ENCODE results near the gene CISH. TPM values are rescaled to one million over a fixed set of nuclear protein-coding genes. Genes with fewer than 3 reads are reported as not detected.

The CISH gene
- total and polyA plus RNA-seq, 2 of the 4 experiments (the other 2 are of a cell fraction): 0.90 to 4.0 TPM

DNA sequence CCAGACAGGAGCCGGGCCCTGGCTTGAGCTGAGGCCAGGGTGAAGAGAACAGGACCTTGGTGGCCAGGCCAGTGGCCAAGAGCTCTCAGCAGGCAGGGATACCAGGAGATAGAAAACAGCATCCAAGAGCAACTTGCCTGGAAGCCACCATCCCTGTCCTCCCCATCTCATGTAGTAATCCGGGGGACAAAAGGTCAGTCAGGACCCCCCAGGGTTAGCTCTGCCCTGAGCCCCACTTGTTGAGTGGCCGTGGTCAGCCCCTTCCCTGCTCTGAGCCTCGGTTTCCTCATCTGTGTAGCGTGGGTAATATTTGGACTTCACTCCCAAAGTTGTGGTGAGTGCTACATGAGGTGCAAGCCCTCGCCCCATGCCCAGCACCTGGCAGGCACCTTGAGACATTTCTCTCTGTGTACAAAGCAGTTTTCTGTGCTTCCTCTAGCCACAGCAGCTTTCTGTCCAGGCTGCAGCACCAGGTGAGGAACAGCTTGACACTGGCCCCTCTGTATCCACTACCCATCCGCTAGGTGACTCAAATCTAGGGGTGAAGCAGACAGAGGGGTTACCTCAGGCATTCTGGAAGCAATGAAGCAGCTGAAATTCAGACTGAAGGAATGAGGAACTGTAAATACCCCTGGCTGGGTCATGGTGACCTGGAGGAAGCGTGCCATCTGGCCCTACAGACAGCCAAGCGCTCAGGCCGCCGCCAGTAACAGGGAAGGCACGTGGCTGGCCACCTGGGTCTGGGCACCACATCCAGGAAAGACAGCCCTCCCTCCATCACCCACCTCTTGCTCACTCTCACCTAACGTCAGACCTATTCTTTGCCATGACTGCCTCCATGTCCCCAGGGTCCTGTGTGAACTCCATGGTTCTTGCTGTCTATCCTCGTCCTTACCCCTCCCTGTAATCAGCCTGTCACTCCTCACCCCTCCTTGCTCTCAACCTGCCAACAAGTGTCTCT is 6.7 kb downstream of the CISH start (continued):
- TF ChIP-seq, protein P1, sequence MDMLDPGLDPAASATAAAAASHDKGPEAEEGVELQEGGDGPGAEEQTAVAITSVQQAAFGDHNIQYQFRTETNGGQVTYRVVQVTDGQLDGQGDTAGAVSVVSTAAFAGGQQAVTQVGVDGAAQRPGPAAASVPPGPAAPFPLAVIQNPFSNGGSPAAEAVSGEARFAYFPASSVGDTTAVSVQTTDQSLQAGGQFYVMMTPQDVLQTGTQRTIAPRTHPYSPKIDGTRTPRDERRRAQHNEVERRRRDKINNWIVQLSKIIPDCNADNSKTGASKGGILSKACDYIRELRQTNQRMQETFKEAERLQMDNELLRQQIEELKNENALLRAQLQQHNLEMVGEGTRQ (IDR thresholded peaks at IDR 0.05; ENCODE audit: low read depth, low read length): no peak
- TF ChIP-seq CHD1 (IDR thresholded peaks at IDR 0.05; ENCODE audit: low read depth, low read length): no peak

GRCh38 chr3:50604110-50604621 is 7.4 kb downstream of the CISH start:
- no peak overlapping the region for H2AK9ac ChIP-seq (replicated peaks; ENCODE audit: low read depth, low read length, poor library complexity)
- no peak overlapping the region for H2BK15ac ChIP-seq (ENCODE audit: low read depth, low read length)
- POLR2A ChIA-PET (ENCODE audit: unreplicated experiment): no interaction called here
- H3K4ac ChIP-seq (ENCODE audit: low read depth, low read length): no peak overlapping the region
- H3K18ac ChIP-seq (ENCODE audit: low read depth, low read length): no peak overlapping the region
- no peak overlapping the region for H3K9ac ChIP-seq (ENCODE audit: low read depth, low read length)
- no peaks in the 10 kb centered on the region for H3K9me3 ChIP-seq (ENCODE audit: control insufficient read depth, insufficient read depth, low read length)
- dilution Hi-C loops (cut with HindIII; ENCODE audit: low sequenced_read_pairs, unreplicated experiment) (no loop called here), in situ Hi-C loops (cut with MboI; ENCODE audit: low sequenced_read_pairs) (loop anchor here (25.0 kb wide), 1 partner anchor 1083 kb away; no protein-coding TSS in a partner anchor), intact Hi-C loops (cut with micrococcal nuclease) (no loop called here)
- H3K23ac ChIP-seq (ENCODE audit: low read depth, low read length): no peak overlapping the region
- CTCF ChIA-PET: interaction anchor here (1.5 kb wide), 1 partner anchor 12 kb away, joined by 4 read pairs; no protein-coding TSS in a partner anchor
- peaks cover 28% of the 10 kb centered on the region; the same call in 1 of the 2 replicates for H3K36me3 ChIP-seq (ENCODE audit: control insufficient read depth, insufficient read depth, low read length)
- no peak overlapping the region for H4K5ac ChIP-seq (ENCODE audit: low read depth, low read length)
- no peak overlapping the region for H3K14ac ChIP-seq (replicated peaks; ENCODE audit: low read depth, low read length)
- H4K8ac ChIP-seq (ENCODE audit: low read depth in 2 of 2, low read length in 2 of 2): no peak overlapping the region
- H3K4me1 ChIP-seq (ENCODE audit: control insufficient read depth, insufficient read depth, low read length): peaks cover 22% of the 10 kb centered on the region
- TF ChIP-seq RAD21 (IDR thresholded peaks at IDR 0.05; ENCODE audit: low read length) (no peak), CHD1 (IDR thresholded peaks at IDR 0.05; ENCODE audit: low read depth, low read length) (no peak), NFE2L2 (IDR thresholded peaks at IDR 0.05; ENCODE audit: low read depth, low read length) (no peak), MAFK (IDR thresholded peaks at IDR 0.05; ENCODE audit: low read depth, low read length) (no peak), CEBPB (IDR thresholded peaks at IDR 0.05; ENCODE audit: low read depth, low read length) (no peak)
- H2AFZ ChIP-seq (replicated peaks; ENCODE audit: low read length, poor library complexity): no peak overlapping the region
- no peak overlapping the region for H2BK20ac ChIP-seq (ENCODE audit: low read depth, low read length)
- H4K91ac ChIP-seq (ENCODE audit: insufficient read depth, low read depth, low read length): no peak overlapping the region
- H4K20me1 ChIP-seq (ENCODE audit: insufficient read depth, low read length): no peaks in the 10 kb centered on the region
- no peak overlapping the region for H2BK5ac ChIP-seq (ENCODE audit: low read depth, low read length, poor library complexity, severe bottlenecking)
- H3K27ac ChIP-seq (ENCODE audit: insufficient read depth, low read length): no peak overlapping the region
- peaks cover 0 to 4% of the 10 kb centered on the region in 2 experiments; a peak in 2 of 4 replicates for H3K79me1 ChIP-seq (ENCODE audit: low read depth in 1 of 2, low read length in 2 of 2)
- 40% methylated on average over 1 of the region's 5 CpGs; no CpG with 5 or more reads in 1 of the 2 experiments for WGBS, 2 experiments (ENCODE audit: extremely low coverage in 2 of 2, insufficient read length in 1 of 2)
- no peak overlapping the region for H3K4me2 ChIP-seq (ENCODE audit: low read depth, low read length)
- H3K27me3 ChIP-seq (ENCODE audit: control insufficient read depth, insufficient read depth, low read length): no peaks in the 10 kb centered on the region
- H3K4me3 ChIP-seq (ENCODE audit: insufficient read depth, low read depth, low read length): no peak overlapping the region
- H3K56ac ChIP-seq (ENCODE audit: extremely low read depth, insufficient read depth, low read length): no peak overlapping the region
- H2BK120ac ChIP-seq (ENCODE audit: low read depth, low read length): no peak overlapping the region
- ATAC-seq (ENCODE audit: low read depth): no peak
- no peak overlapping the region for H2AK5ac ChIP-seq (ENCODE audit: low read depth, low read length)
- peaks cover 23% of the 10 kb centered on the region for H3K9me1 ChIP-seq (ENCODE audit: insufficient read depth, low read length)
- DNase-seq: no peak
- BruUV-seq (replicated peaks): no TSS peak
